A549 (cell line): ENCODE results near the gene SNX14.

ENCODE experiments used
- CEBPB ChIP-seq, 2 experiments: fragments of >200 bp in 1 of 2; sonication (Bioruptor Twin) in 1 of 2; formaldehyde crosslinking in 1 of 2; IDR thresholded peaks; 2 replicates each; pipeline ENCODE4 v1.6.1; 2012 to 2016
- EP300 ChIP-seq, 2 experiments: fragments of >200 bp; sonication (Bioruptor Twin); formaldehyde crosslinking; IDR thresholded peaks; 2 replicates in 1 of 2; 3 replicates in 1 of 2; pipeline ENCODE4 v1.6.1; 2016 to 2017
- JUNB ChIP-seq: fragments of >200 bp; sonication (Bioruptor Twin); formaldehyde crosslinking; IDR thresholded peaks from 2 replicates; pipeline ENCODE4 v1.6.1; 2016
- MAX ChIP-seq: IDR thresholded peaks from 2 replicates; pipeline ENCODE4 v1.6.1; 2012
- TF ChIP-seq, protein P1 (sequence below): fragments of >200 bp; sonication (Bioruptor Twin); formaldehyde crosslinking; IDR thresholded peaks from 3 replicates; pipeline ENCODE4 v1.5.1; 2016
- TF ChIP-seq, protein P2 (sequence below): fragments of 200-600 bp; sonication (generic); IDR thresholded peaks from 2 replicates; pipeline ENCODE4 v1.6.1; 2016; ENCODE audit warnings: antibody characterized with exemption, mild to moderate bottlenecking, moderate library complexity

- no peak for TF ChIP-seq MAX
- TF ChIP-seq EP300 (IDR thresholded peaks at IDR 0.05), result no peak
- TF ChIP-seq CEBPB (IDR thresholded peaks at IDR 0.05), result no peak
- TF ChIP-seq, protein P1, sequence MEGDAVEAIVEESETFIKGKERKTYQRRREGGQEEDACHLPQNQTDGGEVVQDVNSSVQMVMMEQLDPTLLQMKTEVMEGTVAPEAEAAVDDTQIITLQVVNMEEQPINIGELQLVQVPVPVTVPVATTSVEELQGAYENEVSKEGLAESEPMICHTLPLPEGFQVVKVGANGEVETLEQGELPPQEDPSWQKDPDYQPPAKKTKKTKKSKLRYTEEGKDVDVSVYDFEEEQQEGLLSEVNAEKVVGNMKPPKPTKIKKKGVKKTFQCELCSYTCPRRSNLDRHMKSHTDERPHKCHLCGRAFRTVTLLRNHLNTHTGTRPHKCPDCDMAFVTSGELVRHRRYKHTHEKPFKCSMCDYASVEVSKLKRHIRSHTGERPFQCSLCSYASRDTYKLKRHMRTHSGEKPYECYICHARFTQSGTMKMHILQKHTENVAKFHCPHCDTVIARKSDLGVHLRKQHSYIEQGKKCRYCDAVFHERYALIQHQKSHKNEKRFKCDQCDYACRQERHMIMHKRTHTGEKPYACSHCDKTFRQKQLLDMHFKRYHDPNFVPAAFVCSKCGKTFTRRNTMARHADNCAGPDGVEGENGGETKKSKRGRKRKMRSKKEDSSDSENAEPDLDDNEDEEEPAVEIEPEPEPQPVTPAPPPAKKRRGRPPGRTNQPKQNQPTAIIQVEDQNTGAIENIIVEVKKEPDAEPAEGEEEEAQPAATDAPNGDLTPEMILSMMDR, result no peak
- TF ChIP-seq JUNB, result no peak
- TF ChIP-seq, protein P2, sequence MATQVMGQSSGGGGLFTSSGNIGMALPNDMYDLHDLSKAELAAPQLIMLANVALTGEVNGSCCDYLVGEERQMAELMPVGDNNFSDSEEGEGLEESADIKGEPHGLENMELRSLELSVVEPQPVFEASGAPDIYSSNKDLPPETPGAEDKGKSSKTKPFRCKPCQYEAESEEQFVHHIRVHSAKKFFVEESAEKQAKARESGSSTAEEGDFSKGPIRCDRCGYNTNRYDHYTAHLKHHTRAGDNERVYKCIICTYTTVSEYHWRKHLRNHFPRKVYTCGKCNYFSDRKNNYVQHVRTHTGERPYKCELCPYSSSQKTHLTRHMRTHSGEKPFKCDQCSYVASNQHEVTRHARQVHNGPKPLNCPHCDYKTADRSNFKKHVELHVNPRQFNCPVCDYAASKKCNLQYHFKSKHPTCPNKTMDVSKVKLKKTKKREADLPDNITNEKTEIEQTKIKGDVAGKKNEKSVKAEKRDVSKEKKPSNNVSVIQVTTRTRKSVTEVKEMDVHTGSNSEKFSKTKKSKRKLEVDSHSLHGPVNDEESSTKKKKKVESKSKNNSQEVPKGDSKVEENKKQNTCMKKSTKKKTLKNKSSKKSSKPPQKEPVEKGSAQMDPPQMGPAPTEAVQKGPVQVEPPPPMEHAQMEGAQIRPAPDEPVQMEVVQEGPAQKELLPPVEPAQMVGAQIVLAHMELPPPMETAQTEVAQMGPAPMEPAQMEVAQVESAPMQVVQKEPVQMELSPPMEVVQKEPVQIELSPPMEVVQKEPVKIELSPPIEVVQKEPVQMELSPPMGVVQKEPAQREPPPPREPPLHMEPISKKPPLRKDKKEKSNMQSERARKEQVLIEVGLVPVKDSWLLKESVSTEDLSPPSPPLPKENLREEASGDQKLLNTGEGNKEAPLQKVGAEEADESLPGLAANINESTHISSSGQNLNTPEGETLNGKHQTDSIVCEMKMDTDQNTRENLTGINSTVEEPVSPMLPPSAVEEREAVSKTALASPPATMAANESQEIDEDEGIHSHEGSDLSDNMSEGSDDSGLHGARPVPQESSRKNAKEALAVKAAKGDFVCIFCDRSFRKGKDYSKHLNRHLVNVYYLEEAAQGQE, result no peak
These were observed 17.2 kb downstream of the SNX14 start for GRCh38 chr6:85576476-85576875.
